NCI-H345 (cell line): Measurements from ENCODE around the gene SEMA6A.
A peak's percentile ranks its signal among the peaks of the same experiment; 100 is the strongest.
"Not testable (repeated sequence)": the region's sequence is repeated elsewhere in the genome, so short reads cannot be mapped to it uniquely, and the experiment has no call there.

Experiments
- DNase-seq: peaks from one replicate; lab custom pipeline; 2025; lab: John Stamatoyannopoulos, UW

The SEMA6A gene

GRCh38 chr5:116546033-116546742 lies 28.4 kb downstream of the SEMA6A start:
- DNase-seq: no peak

- DNase-seq: not testable (repeated sequence)
These were observed 29.2 kb downstream of the SEMA6A start for GRCh38 chr5:116545465-116545864.

- no peak for DNase-seq
These were observed 29.9 kb downstream of the SEMA6A start for GRCh38 chr5:116544531-116545241.

GRCh38 chr5:116543501-116543900 lies 31.1 kb downstream of the SEMA6A start:
- DNase-seq: no peak

GRCh38 chr5:116542619-116543018 lies 32.0 kb downstream of the SEMA6A start:
- DNase-seq: no peak

- no peak for DNase-seq
These were observed 35.4 kb downstream of the SEMA6A start for GRCh38 chr5:116539222-116539621.

GRCh38 chr5:116536316-116537083 lies 38.1 kb downstream of the SEMA6A start:
- DNase-seq: peak; percentile 45

GRCh38 chr5:116534964-116535651 lies 39.5 kb downstream of the SEMA6A start:
- DNase-seq: no peak

GRCh38 chr5:116532762-116533525 lies 41.7 kb downstream of the SEMA6A start:
- peak; percentile 66 for DNase-seq

- no peak for DNase-seq
These were observed 43.0 kb downstream of the SEMA6A start for GRCh38 chr5:116531635-116532034.

GRCh38 chr5:116531117-116531516 lies 43.5 kb downstream of the SEMA6A start:
- no peak for DNase-seq

GRCh38 chr5:116530276-116530675 lies 44.3 kb downstream of the SEMA6A start:
- no peak for DNase-seq

- no peak for DNase-seq
These were observed 45.0 kb downstream of the SEMA6A start for GRCh38 chr5:116529615-116530014.

GRCh38 chr5:116528519-116529234 lies 45.9 kb downstream of the SEMA6A start:
- DNase-seq: no peak

- DNase-seq: no peak
These were observed 47.0 kb downstream of the SEMA6A start for GRCh38 chr5:116527582-116527981.

GRCh38 chr5:116525674-116526073 lies 48.9 kb downstream of the SEMA6A start:
- no peak for DNase-seq

GRCh38 chr5:116524966-116525365 lies 49.7 kb downstream of the SEMA6A start:
- no peak for DNase-seq

- DNase-seq: no peak
These were observed 50.3 kb downstream of the SEMA6A start for GRCh38 chr5:116524051-116524904.

- DNase-seq: not testable (repeated sequence)
These were observed 51.4 kb downstream of the SEMA6A start for GRCh38 chr5:116523182-116523581.
